H4 (cell line): ENCODE measurements around the gene GAPVD1. TPM values are rescaled to one million over a fixed set of nuclear protein-coding genes. Genes with fewer than 3 reads are reported as not detected.
"Not testable (repeated sequence)": the region's sequence is repeated elsewhere in the genome, so short reads cannot be mapped to it uniquely, and the experiment has no call there.

Experiments
- DNase-seq: peaks from one replicate; pipeline ENCODE4 v3.0.0-alpha.2; 2015; ENCODE audit warnings: low spot score
- total RNA-seq: library from RNA; depleted of rRNA; stranded (reverse); fragments of >200 nt; shearing (Covaris generic); gene quantifications from 2 replicates; pipeline ENCODE4 v1.2.3, GENCODE V29; 2014; rRNA removed

The GAPVD1 gene
- 20.3 and 23.1 TPM in 2 replicates for total RNA-seq

- DNase-seq = peak; percentile 79
Measured at GRCh38 chr9:125261501-125262293, at the start of gene GAPVD1. GAPVD1 (plus strand) TSS chr9:125261826; CDS start chr9:125298922, 37,096 bp downstream.

GRCh38 chr9:125214186-125214585 is 47.4 kb upstream of the GAPVD1 start:
- no peak for DNase-seq

- DNase-seq = no peak
Measured at GRCh38 chr9:125218621-125219020, 43.0 kb upstream of the GAPVD1 start.

GRCh38 chr9:125224858-125225257 is 36.8 kb upstream of the GAPVD1 start:
- not testable (repeated sequence) for DNase-seq

GRCh38 chr9:125227761-125228160 is 33.9 kb upstream of the GAPVD1 start:
- no peak for DNase-seq

- peak; percentile 62 for DNase-seq
Measured at GRCh38 chr9:125233678-125234077, 27.9 kb upstream of the GAPVD1 start.

GRCh38 chr9:125234099-125234498 is 27.5 kb upstream of the GAPVD1 start:
- not testable (repeated sequence) for DNase-seq

GRCh38 chr9:125235804-125236519 is 25.7 kb upstream of the GAPVD1 start:
- DNase-seq = no peak

GRCh38 chr9:125236520-125237159 is 25.0 kb upstream of the GAPVD1 start:
- not testable (repeated sequence) for DNase-seq

GRCh38 chr9:125238127-125238914 is 23.3 kb upstream of the GAPVD1 start:
- no peak for DNase-seq

GRCh38 chr9:125238915-125239446 is 22.6 kb upstream of the GAPVD1 start:
- DNase-seq = no peak

- no peak for DNase-seq
Measured at GRCh38 chr9:125239631-125240597, 21.7 kb upstream of the GAPVD1 start.

GRCh38 chr9:125240649-125240999 is 21.0 kb upstream of the GAPVD1 start:
- DNase-seq = peak; percentile 16

GRCh38 chr9:125241000-125241862 is 20.4 kb upstream of the GAPVD1 start, which contains the start of gene HSPA5:
HSPA5 (minus strand) TSS chr9:125241343; CDS start chr9:125241126, 217 bp downstream.
- DNase-seq = peak; percentile 99

GRCh38 chr9:125241863-125242739 is 19.5 kb upstream of the GAPVD1 start:
- DNase-seq = no peak

GRCh38 chr9:125243792-125244260 is 17.8 kb upstream of the GAPVD1 start:
- DNase-seq = no peak

- no peak for DNase-seq
Measured at GRCh38 chr9:125246261-125246667, 15.4 kb upstream of the GAPVD1 start.

- DNase-seq = no peak
Measured at GRCh38 chr9:125254231-125254630, 7.4 kb upstream of the GAPVD1 start.
